H9 (cell line): ENCODE measurements around the gene SLC1A5. TPM values are rescaled to one million over a fixed set of nuclear protein-coding genes. Genes with fewer than 3 reads are reported as not detected.

Experiments
- DNase-seq: peaks from one replicate; pipeline ENCODE4 v3.0.0-alpha.2; 2017
- H2AFZ ChIP-seq: one replicate; pipeline ENCODE4 v1.6.1; 2013; ENCODE audit warnings: mild to moderate bottlenecking, low read length, control low read depth, moderate library complexity
- H2AK5ac ChIP-seq: 2 replicates; pipeline ENCODE4 v1.6.1; 2013; ENCODE audit warnings: low read length, control low read depth, mixed read lengths; ENCODE audit not compliant: insufficient read length
- H2BK120ac ChIP-seq: one replicate; pipeline ENCODE4 v1.6.1; 2013; ENCODE audit warnings: low read depth, mild to moderate bottlenecking, low read length, control low read depth, inconsistent platforms; ENCODE audit not compliant: poor library complexity, severe bottlenecking
- H2BK12ac ChIP-seq: 2 replicates; pipeline ENCODE4 v1.6.1; 2013; ENCODE audit warnings: low read length, control low read depth, mixed read lengths, low read depth; ENCODE audit not compliant: insufficient read length
- H2BK15ac ChIP-seq: 2 replicates; pipeline ENCODE4 v1.6.1; 2013; ENCODE audit warnings: low read depth, low read length, control low read depth
- H2BK20ac ChIP-seq: one replicate; pipeline ENCODE4 v1.6.1; 2013; ENCODE audit warnings: low read depth, mild to moderate bottlenecking, low read length, control low read depth, inconsistent platforms; ENCODE audit not compliant: poor library complexity, severe bottlenecking
- H2BK5ac ChIP-seq: 2 replicates; pipeline ENCODE4 v1.6.1; 2013; ENCODE audit warnings: low read length, control low read depth, mixed read lengths; ENCODE audit not compliant: insufficient read length
- H3K14ac ChIP-seq: 2 replicates; pipeline ENCODE4 v1.6.1; 2013; ENCODE audit warnings: low read length, control low read depth; ENCODE audit not compliant: insufficient read depth
- H3K18ac ChIP-seq: 2 replicates; pipeline ENCODE4 v1.6.1; 2013; ENCODE audit warnings: low read depth, mild to moderate bottlenecking, mixed read lengths, low read length, control low read depth; ENCODE audit not compliant: insufficient read length
- H3K23ac ChIP-seq: 2 replicates; pipeline ENCODE4 v1.6.1; 2013; ENCODE audit warnings: low read length, control low read depth, mixed read lengths, low read depth; ENCODE audit not compliant: insufficient read length
- H3K23me2 ChIP-seq: 2 replicates; pipeline ENCODE4 v1.6.1; 2013; ENCODE audit warnings: low read depth, mild to moderate bottlenecking, mixed read lengths, low read length, control low read depth; ENCODE audit not compliant: insufficient read length, poor library complexity, severe bottlenecking
- H3K27ac ChIP-seq: 2 replicates; pipeline ENCODE4 v1.5.1; 2013; ENCODE audit warnings: low read length, control low read depth, mixed read lengths, low read depth; ENCODE audit not compliant: insufficient read length
- H3K27me3 ChIP-seq: 2 replicates; pipeline ENCODE4 v1.6.1; 2013; ENCODE audit warnings: low read length, control low read depth, inconsistent platforms; ENCODE audit not compliant: insufficient read depth
- H3K4ac ChIP-seq: 2 replicates; pipeline ENCODE4 v1.6.1; 2013; ENCODE audit warnings: low read depth, mild to moderate bottlenecking, control low read depth, inconsistent platforms, low read length, moderate library complexity
- H3K4me1 ChIP-seq: 2 replicates; pipeline ENCODE4 v1.6.1; 2013; ENCODE audit warnings: low read length, control low read depth, inconsistent platforms; ENCODE audit not compliant: insufficient read depth
- H3K4me2 ChIP-seq: 2 replicates; pipeline ENCODE4 v1.6.1; 2013; ENCODE audit warnings: low read length, control low read depth, mixed read lengths; ENCODE audit not compliant: insufficient read length, insufficient read depth
- H3K56ac ChIP-seq: 2 replicates; pipeline ENCODE4 v1.6.1; 2013; ENCODE audit warnings: low read depth, mild to moderate bottlenecking, mixed read lengths, low read length, control low read depth; ENCODE audit not compliant: insufficient read length
- H3K79me1 ChIP-seq: 2 replicates; pipeline ENCODE4 v1.6.1; 2013; ENCODE audit warnings: low read depth, mild to moderate bottlenecking, moderate library complexity, low read length, control low read depth, inconsistent platforms; ENCODE audit not compliant: insufficient read depth, poor library complexity, severe bottlenecking
- H3K79me2 ChIP-seq: 2 replicates; pipeline ENCODE4 v1.6.1; 2013; ENCODE audit warnings: low read length, control low read depth, inconsistent platforms; ENCODE audit not compliant: insufficient read depth
- H3K9ac ChIP-seq: 2 replicates; pipeline ENCODE4 v1.6.1; 2013; ENCODE audit warnings: low read length, control low read depth, mixed read lengths; ENCODE audit not compliant: insufficient read length; ENCODE audit errors: extremely low read depth
- H3K9me3 ChIP-seq: one replicate; pipeline ENCODE4 v1.6.1; 2013; ENCODE audit warnings: low read depth, low read length, inconsistent platforms; ENCODE audit not compliant: control insufficient read depth
- H3T11ph ChIP-seq: one replicate; pipeline ENCODE4 v1.6.1; 2013; ENCODE audit warnings: mild to moderate bottlenecking, low read length, control low read depth, inconsistent platforms
- H4K20me1 ChIP-seq: one replicate; pipeline ENCODE4 v1.6.1; 2013; ENCODE audit not compliant: control insufficient read depth, insufficient read length, insufficient read depth
- H4K5ac ChIP-seq: 2 replicates; pipeline ENCODE4 v1.6.1; 2013; ENCODE audit warnings: low read depth, mild to moderate bottlenecking, mixed read lengths, low read length, control low read depth; ENCODE audit not compliant: insufficient read length
- H4K8ac ChIP-seq: replicated peaks from 2 replicates; pipeline ENCODE4 v1.6.1; 2013; ENCODE audit warnings: low read length, control low read depth, mixed read lengths, low read depth; ENCODE audit not compliant: insufficient read length
- H4K91ac ChIP-seq: 2 replicates; pipeline ENCODE4 v1.6.1; 2013; ENCODE audit warnings: low read depth, mild to moderate bottlenecking, moderate library complexity, mixed read lengths, low read length, control low read depth; ENCODE audit not compliant: insufficient read length
- H3K27ac Mint-ChIP-seq, 3 experiments: 2 replicates in 2 of 3; 3 replicates in 1 of 3; pipeline ENCODE4 v1.8.0; 2020 to 2021; ENCODE audit warnings: mixed read lengths in 3 of 3, mild to moderate bottlenecking in 1 of 3, moderate library complexity in 1 of 3
- H3K27me3 Mint-ChIP-seq: 2 replicates; pipeline ENCODE4 v1.8.0; 2021; ENCODE audit warnings: low read depth, mild to moderate bottlenecking, moderate library complexity, mixed read lengths
- H3K36me3 Mint-ChIP-seq, 3 experiments: 2 replicates in 2 of 3; 3 replicates in 1 of 3; pipeline ENCODE4 v1.8.0; 2020 to 2021; ENCODE audit warnings: low read depth in 3 of 3, mixed read lengths in 3 of 3; ENCODE audit not compliant: insufficient read depth in 1 of 3
- H3K4me1 Mint-ChIP-seq, 2 experiments: 2 replicates each; pipeline ENCODE4 v1.8.0; 2020; ENCODE audit warnings: mixed read lengths in 2 of 2
- H3K4me3 Mint-ChIP-seq, 2 experiments: 2 replicates in 1 of 2; 3 replicates in 1 of 2; pipeline ENCODE4 v1.8.0; 2020 to 2021; ENCODE audit warnings: mild to moderate bottlenecking in 2 of 2, mixed read lengths in 2 of 2, moderate library complexity in 1 of 2
- H3K9me3 Mint-ChIP-seq, 2 experiments: 2 replicates in 1 of 2; 3 replicates in 1 of 2; pipeline ENCODE4 v1.8.0; 2020; ENCODE audit warnings: mild to moderate bottlenecking in 2 of 2, mixed read lengths in 2 of 2, moderate library complexity in 1 of 2
- WGBS: extraction: QIAGEN DNeasy Blood & Tissue Kit; methylation state at CpG from one replicate; pipeline ENCODE4 v1.1.7; 2013; ENCODE audit warnings: missing lambda C conversion rate, low lambda C conversion rate, mixed read lengths; ENCODE audit not compliant: insufficient read length; ENCODE audit errors: extremely low coverage; 5-methylcytosine and 5-hydroxymethylcytosine counted together
- total RNA-seq: library from RNA; stranded (reverse); gene quantifications from 2 replicates; pipeline ENCODE4 v1.2.1, GENCODE V29; 2021
- TF ChIP-seq, protein P1 (sequence below): fragments of 200-600 bp; sonication (generic); conservative IDR thresholded peaks from 3 replicates; pipeline ENCODE4 v1.8.0; 2021; ENCODE audit warnings: antibody characterized with exemption, mild to moderate bottlenecking

SLC1A5 gene
- total RNA-seq, 1 experiment from 2014 or later = 258 TPM

DNA sequence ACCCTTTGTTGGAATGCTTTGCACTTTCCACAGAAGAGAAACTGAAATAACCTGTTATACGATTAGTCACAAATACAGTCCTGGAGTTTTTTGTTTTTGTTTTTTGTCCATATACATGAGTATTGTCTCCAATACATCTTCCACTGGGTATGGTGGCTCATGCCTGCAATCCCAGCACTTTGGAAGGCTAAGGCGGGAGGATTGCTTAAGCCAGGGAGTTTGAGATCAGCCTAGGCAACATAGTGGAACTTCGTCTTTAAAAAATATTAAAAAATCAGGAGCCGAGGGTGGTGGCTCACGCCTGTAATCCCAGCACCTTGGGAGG, 37.3 kb upstream of the SLC1A5 start:
- Histone ChIP-seq H2AFZ (no peak overlapping the region), H3K27me3 (no peaks in the 10 kb centered on the region), H3K23ac (no peak overlapping the region), H2BK5ac (no peak overlapping the region), H3K9ac (no peak overlapping the region), H3K56ac (no peak overlapping the region), H4K91ac (no peak overlapping the region), H3K9me3 (no peaks in the 10 kb centered on the region), H3T11ph (no peak overlapping the region), H2AK5ac (no peak overlapping the region), H3K27ac (no peak overlapping the region), H4K8ac (no peak overlapping the region), H2BK20ac (no peak overlapping the region), H2BK12ac (no peak overlapping the region), H2BK15ac (no peak overlapping the region), H3K18ac (no peak overlapping the region), H3K79me2 (no peaks in the 10 kb centered on the region), H3K4me2 (no peak overlapping the region), H3K4me1 (no peaks in the 10 kb centered on the region), H2BK120ac (no peak overlapping the region), H3K4ac (no peak overlapping the region), H4K5ac (no peak overlapping the region), H3K14ac (no peak overlapping the region), H3K23me2 (no peaks in the 10 kb centered on the region), H4K20me1 (no peaks in the 10 kb centered on the region), H3K79me1 (no peaks in the 10 kb centered on the region)
- Mint-ChIP-seq H3K4me1 (peaks cover 6 to 7% of the 10 kb centered on the region in 2 experiments; a peak in 3 of 4 replicates), H3K36me3 (no peaks in the 10 kb centered on the region), H3K4me3 (no peak overlapping the region), H3K27me3 (no peaks in the 10 kb centered on the region; the same call in 1 of the 2 replicates), H3K9me3 (peaks cover under 1 to 2% of the 10 kb centered on the region in 2 experiments; a peak in 3 of 5 replicates), H3K27ac (no peak overlapping the region)
- no peak for DNase-seq
- TF ChIP-seq, protein P1, sequence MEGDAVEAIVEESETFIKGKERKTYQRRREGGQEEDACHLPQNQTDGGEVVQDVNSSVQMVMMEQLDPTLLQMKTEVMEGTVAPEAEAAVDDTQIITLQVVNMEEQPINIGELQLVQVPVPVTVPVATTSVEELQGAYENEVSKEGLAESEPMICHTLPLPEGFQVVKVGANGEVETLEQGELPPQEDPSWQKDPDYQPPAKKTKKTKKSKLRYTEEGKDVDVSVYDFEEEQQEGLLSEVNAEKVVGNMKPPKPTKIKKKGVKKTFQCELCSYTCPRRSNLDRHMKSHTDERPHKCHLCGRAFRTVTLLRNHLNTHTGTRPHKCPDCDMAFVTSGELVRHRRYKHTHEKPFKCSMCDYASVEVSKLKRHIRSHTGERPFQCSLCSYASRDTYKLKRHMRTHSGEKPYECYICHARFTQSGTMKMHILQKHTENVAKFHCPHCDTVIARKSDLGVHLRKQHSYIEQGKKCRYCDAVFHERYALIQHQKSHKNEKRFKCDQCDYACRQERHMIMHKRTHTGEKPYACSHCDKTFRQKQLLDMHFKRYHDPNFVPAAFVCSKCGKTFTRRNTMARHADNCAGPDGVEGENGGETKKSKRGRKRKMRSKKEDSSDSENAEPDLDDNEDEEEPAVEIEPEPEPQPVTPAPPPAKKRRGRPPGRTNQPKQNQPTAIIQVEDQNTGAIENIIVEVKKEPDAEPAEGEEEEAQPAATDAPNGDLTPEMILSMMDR = no peak
- no CpG with 5 or more reads among the region's 5 CpGs for WGBS
